Lung (tissue), 12 donors: ENCODE measurements around the gene SFRP2. TPM values are rescaled to one million over a fixed set of nuclear protein-coding genes. Genes with fewer than 3 reads are reported as not detected.

Source experiments
- ATAC-seq: fragments of 200-7000 bp; cut with Tn5 transposase; one replicate; pipeline ENCODE4 v1.9.1; 2020; ENCODE audit warnings: moderate number of reproducible peaks; ENCODE audit not compliant: insufficient read depth, low FRiP score
- DNase-seq, 3 donors: peaks; one replicate each; pipeline ENCODE4 v3.0.0-alpha.2; 2013 to 2017
- H3K27ac ChIP-seq, 2 donors: one replicate each; pipeline ENCODE4 v1.5.1; 2013; ENCODE audit warnings: mild to moderate bottlenecking in 2 of 2, moderate library complexity in 2 of 2, control low read depth in 1 of 2, inconsistent platforms in 1 of 2, low read depth in 1 of 2, low read length in 1 of 2
- H3K27me3 ChIP-seq, 3 donors: one replicate each; pipeline ENCODE4 v1.5.1; 2013; ENCODE audit warnings: low read length in 2 of 3; ENCODE audit not compliant: control insufficient read depth in 3 of 3, insufficient read depth in 3 of 3
- H3K36me3 ChIP-seq, 4 donors: one replicate each; pipeline ENCODE4 v1.5.1; 2013; ENCODE audit warnings: low read length in 4 of 4, mild to moderate bottlenecking in 1 of 4, moderate library complexity in 1 of 4; ENCODE audit not compliant: control insufficient read depth in 4 of 4, insufficient read depth in 4 of 4
- H3K4me1 ChIP-seq, 5 donors: one replicate each; pipeline ENCODE4 v1.5.1; 2013; ENCODE audit warnings: low read length in 5 of 5, mild to moderate bottlenecking in 2 of 5, moderate library complexity in 1 of 5; ENCODE audit not compliant: control insufficient read depth in 5 of 5, insufficient read depth in 5 of 5
- H3K4me3 ChIP-seq: one replicate; pipeline ENCODE4 v1.5.1; 2013; ENCODE audit warnings: mild to moderate bottlenecking, control low read depth, moderate library complexity
- H3K9ac ChIP-seq, 2 donors: one replicate each; pipeline ENCODE4 v1.5.1; 2013; ENCODE audit warnings: low read length in 2 of 2, control low read depth in 1 of 2; ENCODE audit not compliant: insufficient read depth in 1 of 2
- H3K9me3 ChIP-seq, 4 donors: one replicate each; pipeline ENCODE4 v1.5.1; 2013; ENCODE audit warnings: low read length in 3 of 4, mild to moderate bottlenecking in 1 of 4, moderate library complexity in 1 of 4; ENCODE audit not compliant: control insufficient read depth in 4 of 4, insufficient read depth in 3 of 4
- WGBS, 2 donors: extraction: QIAGEN DNeasy Blood & Tissue Kit; methylation state at CpG; one replicate each; pipeline ENCODE4 v1.1.7; 2013; 5-methylcytosine and 5-hydroxymethylcytosine counted together
- polyA plus RNA-seq, 2 donors: library from polyadenylated mRNA; stranded (reverse); fragments of 200-250 nt; gene quantifications; one replicate each; pipeline ENCODE4 v1.2.1, GENCODE V29; 2013
- total RNA-seq, 2 donors: library from RNA; depleted of rRNA in 1 of 2; stranded (reverse); fragments of >200 nt in 1 of 2; gene quantifications; one replicate each; pipeline ENCODE4 v1.2.1, GENCODE V29; 2014 to 2021
- TF ChIP-seq, protein P1 (sequence below): IDR thresholded peaks from 2 replicates; pipeline ENCODE4 v1.5.1; 2012; ENCODE audit warnings: mild to moderate bottlenecking; ENCODE audit errors: control extremely low read depth, extremely low read depth
- donor health status: control.
- donor health status: control.
- donor health status: Bipolar disorder and iron deficiency.
- donor health status: healthy.
- donor health status: DM: yes; HTN: yes; CAD: no.

Gene SFRP2
- total and polyA plus RNA-seq, 4 donors: 0.68 to 17.4 (median 6.5) TPM

- TF ChIP-seq, protein P1, sequence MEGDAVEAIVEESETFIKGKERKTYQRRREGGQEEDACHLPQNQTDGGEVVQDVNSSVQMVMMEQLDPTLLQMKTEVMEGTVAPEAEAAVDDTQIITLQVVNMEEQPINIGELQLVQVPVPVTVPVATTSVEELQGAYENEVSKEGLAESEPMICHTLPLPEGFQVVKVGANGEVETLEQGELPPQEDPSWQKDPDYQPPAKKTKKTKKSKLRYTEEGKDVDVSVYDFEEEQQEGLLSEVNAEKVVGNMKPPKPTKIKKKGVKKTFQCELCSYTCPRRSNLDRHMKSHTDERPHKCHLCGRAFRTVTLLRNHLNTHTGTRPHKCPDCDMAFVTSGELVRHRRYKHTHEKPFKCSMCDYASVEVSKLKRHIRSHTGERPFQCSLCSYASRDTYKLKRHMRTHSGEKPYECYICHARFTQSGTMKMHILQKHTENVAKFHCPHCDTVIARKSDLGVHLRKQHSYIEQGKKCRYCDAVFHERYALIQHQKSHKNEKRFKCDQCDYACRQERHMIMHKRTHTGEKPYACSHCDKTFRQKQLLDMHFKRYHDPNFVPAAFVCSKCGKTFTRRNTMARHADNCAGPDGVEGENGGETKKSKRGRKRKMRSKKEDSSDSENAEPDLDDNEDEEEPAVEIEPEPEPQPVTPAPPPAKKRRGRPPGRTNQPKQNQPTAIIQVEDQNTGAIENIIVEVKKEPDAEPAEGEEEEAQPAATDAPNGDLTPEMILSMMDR: no peak
- peaks cover 5 to 45% (median 39%) of the 10 kb centered on the region in 3 donors for H3K27me3 ChIP-seq
- no peak for ATAC-seq
- 11 to 13% methylated on average over 15 of the region's 15 CpGs for WGBS, 2 donors
- DNase-seq: peak in 2 of 3 donors; percentile 34 to 37
- H3K4me3 ChIP-seq: no peak overlapping the region
- H3K27ac ChIP-seq: no peak overlapping the region
- H3K9me3 ChIP-seq: peaks cover 0 to 2% (median 0%) of the 10 kb centered on the region in 4 donors
- no peaks in the 10 kb centered on the region for H3K36me3 ChIP-seq
- H3K9ac ChIP-seq: no peak overlapping the region
- H3K4me1 ChIP-seq: peaks cover 0 to 63% (median 17%) of the 10 kb centered on the region in 5 donors
These were observed 851 bp downstream of the SFRP2 start for GRCh38 chr4:153788051-153788412.

DNA sequence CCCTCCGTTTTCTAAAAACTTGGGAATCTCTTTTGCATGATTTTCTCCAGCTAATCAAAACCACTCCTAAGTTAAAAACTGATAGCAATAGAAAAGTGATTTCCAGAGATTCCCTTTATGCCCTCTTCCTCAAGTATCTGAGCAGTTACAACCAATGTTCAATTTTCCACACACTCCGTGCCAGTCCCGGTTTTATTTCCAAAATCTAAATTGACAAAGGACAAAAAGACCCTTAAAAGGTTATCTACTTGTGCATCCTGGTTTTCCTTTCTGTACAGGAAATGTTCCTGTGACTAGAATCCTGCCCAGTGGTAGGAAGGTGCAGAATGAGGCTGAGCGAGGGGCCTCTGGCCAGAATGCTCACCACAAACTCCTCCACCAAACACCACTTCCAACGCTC lies 1.3 kb downstream of the SFRP2 start:
- H3K9ac ChIP-seq: no peak overlapping the region
- no peak for ATAC-seq
- H3K36me3 ChIP-seq: no peaks in the 10 kb centered on the region
- WGBS, 2 donors: 21 to 33% methylated on average over 5 of the region's 5 CpGs
- peaks cover 5 to 45% (median 36%) of the 10 kb centered on the region in 3 donors for H3K27me3 ChIP-seq
- TF ChIP-seq, protein P1: no peak
- peaks cover 0 to 63% (median 20%) of the 10 kb centered on the region in 5 donors for H3K4me1 ChIP-seq
- no peak overlapping the region for H3K4me3 ChIP-seq
- H3K9me3 ChIP-seq: peaks cover 0 to 2% (median 0%) of the 10 kb centered on the region in 4 donors
- no peak for DNase-seq
- H3K27ac ChIP-seq: no peak overlapping the region

DNA sequence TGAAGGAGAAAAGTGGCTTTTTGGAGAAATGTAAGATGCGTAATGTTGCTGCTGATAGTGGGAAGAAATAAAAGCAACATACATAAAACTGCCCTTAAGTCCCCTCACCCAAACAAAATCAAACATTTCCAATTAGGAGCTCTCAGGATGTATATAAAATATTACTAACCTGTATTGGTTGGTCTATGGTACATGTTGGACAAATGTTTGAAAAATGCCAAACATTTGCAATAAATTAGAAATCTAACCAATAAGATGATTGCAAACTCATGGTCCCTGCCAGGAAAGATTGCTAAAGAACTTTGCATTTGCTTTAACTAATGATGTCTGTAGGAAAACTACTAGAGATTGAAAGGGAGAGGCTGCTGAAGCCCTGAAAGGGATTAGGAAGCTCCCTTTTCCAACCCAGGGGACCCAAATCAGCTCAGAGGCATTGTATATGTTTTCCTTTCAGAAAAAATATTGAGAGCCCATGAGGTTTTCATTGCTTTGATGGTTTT lies 1.8 kb downstream of the SFRP2 start:
- H3K4me1 ChIP-seq: peaks cover 0 to 63% (median 20%) of the 10 kb centered on the region in 5 donors
- H3K27me3 ChIP-seq: peaks cover 5 to 42% (median 34%) of the 10 kb centered on the region in 3 donors
- TF ChIP-seq, protein P1: no peak
- peaks cover 0 to 2% (median 0%) of the 10 kb centered on the region in 4 donors for H3K9me3 ChIP-seq
- peak in 2 of 3 donors; percentile 68 to 74 for DNase-seq
- 88 to 93% methylated on average over 1 of the region's 1 CpG for WGBS, 2 donors
- no peak overlapping the region for H3K9ac ChIP-seq
- no peak overlapping the region for H3K4me3 ChIP-seq
- ATAC-seq: no peak
- no peaks in the 10 kb centered on the region for H3K36me3 ChIP-seq
- H3K27ac ChIP-seq: no peak overlapping the region
